ENCODE measurements around the gene DTD2.

DTD2 gene

DNA sequence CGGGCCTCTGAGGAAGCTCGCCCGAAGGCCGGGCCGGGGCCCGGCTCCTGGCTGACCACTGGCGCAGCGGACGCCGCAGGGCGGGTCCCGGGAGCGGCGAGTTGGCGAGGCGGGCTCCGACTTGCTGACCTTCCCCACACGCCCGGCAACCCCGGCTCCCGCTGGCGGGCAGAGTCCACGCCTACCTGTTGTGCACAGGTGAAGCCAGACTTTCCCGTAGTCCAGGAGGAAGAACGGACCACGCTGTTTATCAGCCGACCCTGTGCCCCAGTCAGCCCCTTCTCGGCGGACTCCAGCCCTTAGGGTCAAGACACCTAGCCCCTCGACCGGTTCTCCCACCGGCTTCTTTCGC, 37.4 kb downstream of the DTD2 start:
- peak; percentile 33 for DNase-seq
- TF ChIP-seq EZH2phosphoT487 (IDR thresholded peaks at IDR 0.05; ENCODE audit: low read length), result no peak
- TF ChIP-seq, protein P1, sequence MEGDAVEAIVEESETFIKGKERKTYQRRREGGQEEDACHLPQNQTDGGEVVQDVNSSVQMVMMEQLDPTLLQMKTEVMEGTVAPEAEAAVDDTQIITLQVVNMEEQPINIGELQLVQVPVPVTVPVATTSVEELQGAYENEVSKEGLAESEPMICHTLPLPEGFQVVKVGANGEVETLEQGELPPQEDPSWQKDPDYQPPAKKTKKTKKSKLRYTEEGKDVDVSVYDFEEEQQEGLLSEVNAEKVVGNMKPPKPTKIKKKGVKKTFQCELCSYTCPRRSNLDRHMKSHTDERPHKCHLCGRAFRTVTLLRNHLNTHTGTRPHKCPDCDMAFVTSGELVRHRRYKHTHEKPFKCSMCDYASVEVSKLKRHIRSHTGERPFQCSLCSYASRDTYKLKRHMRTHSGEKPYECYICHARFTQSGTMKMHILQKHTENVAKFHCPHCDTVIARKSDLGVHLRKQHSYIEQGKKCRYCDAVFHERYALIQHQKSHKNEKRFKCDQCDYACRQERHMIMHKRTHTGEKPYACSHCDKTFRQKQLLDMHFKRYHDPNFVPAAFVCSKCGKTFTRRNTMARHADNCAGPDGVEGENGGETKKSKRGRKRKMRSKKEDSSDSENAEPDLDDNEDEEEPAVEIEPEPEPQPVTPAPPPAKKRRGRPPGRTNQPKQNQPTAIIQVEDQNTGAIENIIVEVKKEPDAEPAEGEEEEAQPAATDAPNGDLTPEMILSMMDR (IDR thresholded peaks at IDR 0.05; ENCODE audit: low read length), result no peak
- H3K27ac ChIP-seq (ENCODE audit: low read length), result peak overlapping the region; percentile 31; the same call in 1 of the 2 replicates

DNA sequence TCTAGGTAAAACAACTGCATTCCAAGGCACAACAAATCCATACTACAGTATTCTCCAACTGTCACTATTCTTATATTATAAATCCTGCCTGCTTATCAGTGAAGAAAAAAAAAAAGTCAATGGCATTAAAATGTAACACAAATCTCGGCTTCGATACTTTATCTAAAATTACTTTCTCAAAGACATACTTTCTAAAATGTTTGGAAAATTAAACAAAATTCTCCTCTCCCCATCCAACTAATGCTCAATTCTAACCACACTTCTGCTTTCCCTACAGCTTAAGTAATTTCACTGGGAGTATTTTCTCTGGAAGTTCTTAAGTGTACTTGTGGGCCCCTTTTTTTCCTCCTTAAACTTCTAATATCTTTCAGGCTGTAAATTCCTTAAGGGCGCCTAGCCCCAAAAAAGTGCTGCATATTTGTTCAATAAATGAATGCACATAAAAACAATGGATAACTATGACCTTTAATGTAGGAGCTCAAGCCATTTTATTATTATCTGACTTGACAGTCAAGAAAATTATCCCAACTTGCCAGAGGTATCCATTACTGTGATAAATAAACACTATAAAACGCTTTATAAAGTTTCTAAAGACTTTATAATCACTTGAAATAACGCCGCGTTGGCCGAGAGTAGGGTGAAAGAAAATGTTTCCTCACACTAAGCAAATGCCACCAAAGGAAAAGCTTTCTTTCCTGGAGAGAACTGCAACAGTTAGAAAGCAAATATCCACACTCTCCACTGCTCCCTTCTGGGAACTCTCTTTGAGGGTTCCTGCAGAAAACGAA, 37.9 kb downstream of the DTD2 start:
- Histone ChIP-seq H3K4me1 (ENCODE audit: low read length) (no peaks in the 10 kb centered on the region), H3K4me3 (ENCODE audit: low read length) (peak overlapping the region; percentile 79), H3K79me2 (ENCODE audit: low read length) (peaks cover 18% of the 10 kb centered on the region), H3K4me2 (ENCODE audit: low read depth, low read length) (peak overlapping the region; percentile 66), H3K36me3 (replicated peaks; ENCODE audit: insufficient read depth, low read length) (no peaks in the 10 kb centered on the region), H2AFZ (ENCODE audit: low read length) (peak overlapping the region; percentile 69), H3K9me2 (replicated peaks; ENCODE audit: insufficient read depth, low read length) (no peaks in the 10 kb centered on the region), H3K9ac (ENCODE audit: low read length) (peak overlapping the region; percentile 57; the same call in 1 of the 2 replicates), H3F3A (ENCODE audit: insufficient read depth, low read length) (peaks cover 11% of the 10 kb centered on the region; the same call in 1 of the 2 replicates), H3K9me3 (replicated peaks; ENCODE audit: insufficient read depth, low read length) (no peaks in the 10 kb centered on the region), H4K20me1 (ENCODE audit: insufficient read depth, low read length) (no peaks in the 10 kb centered on the region), H3K27ac (ENCODE audit: low read length) (peak overlapping the region; percentile 31; the same call in 1 of the 2 replicates), H3K27me3 (replicated peaks; ENCODE audit: insufficient read depth, low read length) (no peaks in the 10 kb centered on the region)
- TF ChIP-seq, protein P1 (IDR thresholded peaks at IDR 0.05; ENCODE audit: low read length), result no peak
- no peak for TF ChIP-seq EZH2 (optimal IDR thresholded peaks at IDR 0.05; ENCODE audit: low read depth, low read length)
- no peak for TF ChIP-seq EZH2phosphoT487 (IDR thresholded peaks at IDR 0.05; ENCODE audit: low read length)
- DNase-seq, result peak; percentile 6

More for the DNA sequence above, 37.4 kb downstream of the DTD2 start:
- Histone ChIP-seq H3K79me2 (ENCODE audit: low read length) (peaks cover 18% of the 10 kb centered on the region), H3K9me3 (replicated peaks; ENCODE audit: insufficient read depth, low read length) (no peaks in the 10 kb centered on the region), H3K4me2 (ENCODE audit: low read depth, low read length) (peak overlapping the region; percentile 66), H4K20me1 (ENCODE audit: insufficient read depth, low read length) (no peaks in the 10 kb centered on the region), H3F3A (ENCODE audit: insufficient read depth, low read length) (peaks cover 11% of the 10 kb centered on the region; the same call in 1 of the 2 replicates), H3K4me1 (ENCODE audit: low read length) (no peaks in the 10 kb centered on the region), H3K27me3 (replicated peaks; ENCODE audit: insufficient read depth, low read length) (no peaks in the 10 kb centered on the region), H3K9me2 (replicated peaks; ENCODE audit: insufficient read depth, low read length) (no peaks in the 10 kb centered on the region), H3K4me3 (ENCODE audit: low read length) (peak overlapping the region; percentile 79), H3K9ac (ENCODE audit: low read length) (peak overlapping the region; percentile 57; the same call in 1 of the 2 replicates), H2AFZ (ENCODE audit: low read length) (peak overlapping the region; percentile 69), H3K36me3 (replicated peaks; ENCODE audit: insufficient read depth, low read length) (no peaks in the 10 kb centered on the region)

DNA sequence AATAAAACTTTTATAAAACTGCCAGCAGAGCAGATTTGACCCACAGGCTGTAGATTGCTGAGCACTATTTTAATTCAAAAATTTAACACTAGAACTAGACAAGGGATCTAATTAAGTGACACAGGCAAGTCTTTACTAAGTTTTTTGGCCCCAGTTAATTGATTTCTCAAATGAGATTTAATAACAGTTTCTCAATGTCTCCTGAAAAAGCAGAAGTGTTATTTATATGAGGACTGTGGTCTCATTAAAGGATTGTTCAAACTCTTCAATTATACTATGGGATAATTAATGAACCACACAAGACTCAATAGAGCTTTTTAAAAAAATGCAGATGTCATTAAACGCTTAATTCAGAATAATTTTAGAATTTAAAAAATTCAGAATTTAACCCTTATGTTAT, 38.9 kb downstream of the DTD2 start:
- no peaks in the 10 kb centered on the region for H3K9me3 ChIP-seq (replicated peaks; ENCODE audit: insufficient read depth, low read length)
- DNase-seq, result no peak
- no peaks in the 10 kb centered on the region for H3K4me1 ChIP-seq (ENCODE audit: low read length)
- no peaks in the 10 kb centered on the region for H3K36me3 ChIP-seq (replicated peaks; ENCODE audit: insufficient read depth, low read length)
- no peaks in the 10 kb centered on the region for H4K20me1 ChIP-seq (ENCODE audit: insufficient read depth, low read length)
- TF ChIP-seq, protein P1 (IDR thresholded peaks at IDR 0.05; ENCODE audit: low read length), result no peak
- TF ChIP-seq EZH2phosphoT487 (IDR thresholded peaks at IDR 0.05; ENCODE audit: low read length) (no peak), EZH2 (optimal IDR thresholded peaks at IDR 0.05; ENCODE audit: low read depth, low read length) (no peak)
- H3K79me2 ChIP-seq (ENCODE audit: low read length), result peaks cover 18% of the 10 kb centered on the region
- no peaks in the 10 kb centered on the region for H3K9me2 ChIP-seq (replicated peaks; ENCODE audit: insufficient read depth, low read length)
- H2AFZ ChIP-seq (ENCODE audit: low read length), result no peak overlapping the region
- no peak overlapping the region for H3K4me3 ChIP-seq (ENCODE audit: low read length)
- no peak overlapping the region for H3K9ac ChIP-seq (ENCODE audit: low read length)
- peaks cover 11% of the 10 kb centered on the region; the same call in 1 of the 2 replicates for H3F3A ChIP-seq (ENCODE audit: insufficient read depth, low read length)
- no peaks in the 10 kb centered on the region for H3K27me3 ChIP-seq (replicated peaks; ENCODE audit: insufficient read depth, low read length)
- H3K27ac ChIP-seq (ENCODE audit: low read length), result no peak overlapping the region
- H3K4me2 ChIP-seq (ENCODE audit: low read depth, low read length), result no peak overlapping the region
